GM18909 (cell line): ENCODE results near the gene ADAMTS16.

Experiments
- ATAC-seq: cut with Tn5 transposase; IDR thresholded peaks from one replicate; pipeline ENCODE4 v1.9.1; 2021; ENCODE audit warnings: mild to moderate bottlenecking; ENCODE audit not compliant: unreplicated experiment, poor library complexity

ADAMTS16 gene

GRCh38 chr5:5179597-5179996, 39.5 kb downstream of the ADAMTS16 start:
- ATAC-seq, result no peak

DNA sequence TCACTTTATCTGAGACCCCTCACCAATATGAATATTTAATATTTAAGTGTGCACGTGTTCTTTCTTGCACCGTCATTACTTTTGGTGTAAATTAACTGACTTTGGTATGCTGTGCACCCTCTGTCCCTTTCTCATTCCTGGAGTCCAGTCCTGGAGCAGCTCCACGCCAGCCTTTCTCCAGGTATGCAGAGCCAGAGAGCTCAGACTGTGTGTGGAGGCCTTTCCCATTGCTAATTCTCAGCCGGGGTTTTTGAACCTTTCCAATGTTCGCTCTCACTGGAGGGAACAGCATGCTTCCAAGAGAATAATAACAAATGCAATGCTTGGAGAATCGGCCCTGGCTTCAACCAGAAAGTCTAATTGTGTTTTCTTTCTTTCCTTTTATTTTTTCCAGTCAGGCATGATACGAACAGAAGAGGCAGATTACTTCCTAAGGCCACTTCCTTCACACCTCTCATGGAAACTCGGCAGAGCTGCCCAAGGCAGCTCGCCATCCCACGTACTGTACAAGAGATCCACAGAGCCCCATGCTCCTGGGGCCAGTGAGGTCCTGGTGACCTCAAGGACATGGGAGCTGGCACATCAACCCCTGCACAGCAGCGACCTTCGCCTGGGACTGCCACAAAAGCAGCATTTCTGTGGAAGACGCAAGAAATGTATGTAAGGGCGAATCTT, 41.7 kb downstream of the ADAMTS16 start:
- ATAC-seq, result no peak

DNA sequence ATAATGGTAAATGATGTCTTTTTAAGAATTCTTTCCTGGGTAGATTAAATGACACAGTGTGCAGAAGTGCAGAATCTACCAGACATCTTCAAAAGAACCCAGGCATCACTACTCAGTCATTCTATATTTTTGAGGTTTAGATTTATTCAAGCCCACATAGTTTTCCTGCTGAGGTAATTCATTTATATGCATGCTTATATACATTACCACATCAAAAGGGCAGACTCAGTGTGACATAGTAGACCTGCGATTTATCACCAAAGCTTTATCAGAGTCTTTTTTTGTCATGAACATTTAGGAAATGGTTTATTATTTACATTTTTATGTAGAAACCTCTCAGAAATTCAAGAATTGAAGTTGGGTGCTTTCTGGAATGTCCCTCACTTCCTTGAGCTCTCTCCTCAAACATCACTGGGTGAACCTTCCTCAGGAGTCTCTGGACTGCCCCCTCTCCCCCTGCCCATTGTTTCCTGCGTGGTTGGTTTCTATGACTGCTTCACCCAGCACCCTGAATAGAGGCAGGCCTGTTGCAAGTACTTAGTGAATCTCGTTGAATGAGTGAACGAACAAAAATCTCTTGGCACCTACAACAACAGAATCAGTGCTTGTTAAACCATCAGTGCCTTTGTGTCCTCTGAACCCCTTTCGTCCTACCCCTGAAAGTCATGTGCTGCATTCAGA, 42.5 kb downstream of the ADAMTS16 start:
- no peak for ATAC-seq

GRCh38 chr5:5183189-5183699, 43.1 kb downstream of the ADAMTS16 start:
- no peak for ATAC-seq

DNA sequence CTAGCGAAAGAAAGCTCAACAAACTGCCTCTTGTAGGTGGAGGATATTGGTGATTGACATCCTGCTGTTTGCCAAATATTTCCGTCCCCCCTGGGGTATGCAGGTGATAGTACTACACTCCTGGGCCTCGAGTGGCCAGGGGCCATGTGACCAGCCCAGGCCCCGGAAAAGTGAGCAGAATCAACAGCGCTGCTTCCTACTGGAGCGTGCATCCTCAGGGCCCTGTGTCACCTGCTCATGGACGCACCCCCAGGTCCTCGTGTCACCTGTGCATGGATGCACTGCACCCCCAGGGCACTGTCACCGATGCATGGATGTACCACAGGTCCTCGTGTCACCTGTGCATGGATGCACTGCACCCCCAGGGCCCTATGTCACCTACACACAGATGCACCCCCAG, 43.8 kb downstream of the ADAMTS16 start:
- no peak for ATAC-seq

GRCh38 chr5:5188376-5189050, 48.4 kb downstream of the ADAMTS16 start:
- ATAC-seq, result no peak

- no peak for ATAC-seq
Observed at GRCh38 chr5:5189051-5189430, 48.9 kb downstream of the ADAMTS16 start.

- no peak for ATAC-seq
Observed at GRCh38 chr5:5191906-5192305, 51.8 kb downstream of the ADAMTS16 start.

DNA sequence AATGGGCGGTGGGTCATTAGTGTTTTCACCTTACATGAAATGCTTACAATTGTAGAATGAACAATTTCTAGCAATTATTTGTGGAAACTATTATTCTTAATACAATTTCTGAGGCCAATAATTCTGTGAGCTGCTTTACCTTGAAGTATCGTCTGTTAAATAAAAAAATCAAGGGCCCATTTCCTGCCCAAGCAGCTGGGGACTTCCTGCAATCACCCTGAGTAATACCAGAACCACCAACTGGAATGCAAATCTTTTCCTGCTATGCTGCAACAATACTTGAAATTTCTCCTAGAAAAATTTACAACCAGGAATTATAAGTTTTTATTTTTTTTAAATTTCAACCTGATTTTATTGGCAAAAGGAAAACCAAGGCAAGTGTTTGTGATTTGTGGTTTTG, 52.6 kb downstream of the ADAMTS16 start:
- no peak for ATAC-seq

GRCh38 chr5:5195128-5195918, 55.2 kb downstream of the ADAMTS16 start:
- no peak for ATAC-seq

GRCh38 chr5:5198135-5198534, 58.0 kb downstream of the ADAMTS16 start:
- no peak for ATAC-seq

DNA sequence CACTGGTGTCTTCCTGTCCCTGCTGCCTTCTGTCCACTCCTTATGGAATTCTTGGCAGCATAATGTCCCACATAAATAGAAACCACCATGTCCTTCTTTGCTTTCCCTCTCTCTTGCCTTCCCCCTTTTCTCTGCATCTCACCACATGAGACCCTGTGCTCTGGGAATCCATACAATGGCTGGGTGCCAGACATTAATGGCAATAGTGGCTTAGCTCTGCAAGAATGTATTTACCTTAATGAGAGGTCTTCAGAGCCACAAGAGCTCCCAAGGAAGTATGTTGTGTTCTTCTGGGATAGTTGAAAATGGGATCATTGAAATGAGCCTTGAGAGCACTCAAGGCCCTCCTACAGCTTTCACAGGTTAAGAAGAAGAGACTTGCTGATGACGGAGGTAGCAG, 58.7 kb downstream of the ADAMTS16 start:
- no peak for ATAC-seq

GRCh38 chr5:5199495-5199894, 59.4 kb downstream of the ADAMTS16 start:
- ATAC-seq, result no peak

DNA sequence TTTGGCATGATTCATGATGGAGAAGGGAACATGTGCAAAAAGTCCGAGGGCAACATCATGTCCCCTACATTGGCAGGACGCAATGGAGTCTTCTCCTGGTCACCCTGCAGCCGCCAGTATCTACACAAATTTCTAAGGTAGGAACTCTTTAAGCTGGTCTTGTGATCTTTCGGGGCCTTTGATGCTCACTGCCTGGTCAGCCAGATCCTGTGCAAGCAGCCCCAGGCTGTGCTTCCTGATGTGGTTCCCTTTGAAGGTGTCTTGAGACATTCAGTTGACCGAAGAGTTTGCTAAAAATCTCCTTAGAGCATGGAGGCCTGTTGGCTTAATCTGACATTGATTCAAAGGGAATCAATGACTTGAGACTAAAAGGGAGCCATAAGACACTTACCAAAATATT, 60.0 kb downstream of the ADAMTS16 start:
- no peak for ATAC-seq

GRCh38 chr5:5202321-5202720, 62.2 kb downstream of the ADAMTS16 start:
- ATAC-seq, result no peak

- ATAC-seq, result no peak
Observed at GRCh38 chr5:5203451-5203850, 63.3 kb downstream of the ADAMTS16 start.

- ATAC-seq, result no peak
Observed at GRCh38 chr5:5207828-5208227, 67.7 kb downstream of the ADAMTS16 start.

- ATAC-seq, result no peak
Observed at GRCh38 chr5:5209089-5209488, 69.0 kb downstream of the ADAMTS16 start.

DNA sequence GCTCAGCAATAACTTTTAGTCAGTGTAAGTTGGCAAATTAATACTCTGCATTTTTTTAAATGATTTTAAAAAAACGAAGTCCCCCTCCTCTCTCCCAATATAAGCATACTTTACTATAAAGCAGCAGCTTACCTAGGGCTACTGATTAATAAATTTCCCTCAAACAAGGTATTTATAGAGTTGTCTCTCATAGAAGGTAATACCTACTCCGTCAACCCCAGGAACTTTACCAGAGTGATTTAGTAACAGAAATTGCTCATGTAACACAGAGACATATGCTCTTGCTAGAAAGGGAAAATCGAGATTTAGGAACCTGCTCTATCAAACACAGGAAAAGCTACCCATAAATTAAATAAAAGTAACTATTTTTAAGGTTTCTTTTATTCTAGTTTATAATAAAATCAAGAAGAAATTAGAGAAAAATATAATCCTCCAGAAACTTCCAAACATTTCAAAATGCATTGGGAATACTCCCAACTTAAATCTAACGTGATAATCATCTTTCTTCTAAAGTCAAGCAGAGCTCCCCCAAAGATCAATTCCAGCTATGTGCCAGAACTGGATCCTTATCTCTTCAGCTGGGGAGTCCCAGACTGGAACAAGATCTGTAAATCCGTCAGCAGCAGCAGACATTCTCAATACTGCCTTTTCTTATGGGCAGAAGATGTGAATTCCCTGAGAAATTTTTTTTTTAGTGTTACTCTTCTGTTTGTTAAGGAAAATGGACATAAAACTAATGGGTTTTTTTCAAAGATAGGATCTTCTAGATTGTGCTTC, 69.6 kb downstream of the ADAMTS16 start:
- ATAC-seq, result no peak

DNA sequence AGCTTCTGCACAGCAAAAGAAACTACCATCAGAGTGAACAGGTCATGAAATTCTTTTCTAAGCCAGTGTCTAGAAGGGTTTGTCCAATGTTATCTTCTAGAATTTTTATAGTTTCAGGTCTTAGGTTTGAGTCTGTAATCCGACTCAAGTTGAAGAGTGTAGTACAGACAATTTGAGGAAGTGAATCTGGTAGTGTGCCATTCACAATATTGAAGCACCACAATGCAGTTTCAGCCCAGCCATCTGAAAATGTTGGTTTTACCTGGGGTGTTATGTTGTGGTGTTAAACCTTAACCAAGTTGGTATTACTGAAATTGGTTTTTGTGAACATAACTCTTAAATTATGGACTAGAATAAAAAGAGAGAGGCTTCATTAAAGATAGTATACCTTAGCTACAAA, 77.2 kb downstream of the ADAMTS16 start:
- ATAC-seq, result peak; percentile 97
